Activated B cell treated with CpG ODN at 0.5 μM for 24 hours (primary cell): Measurements from ENCODE around the gene KDM4B. TPM values are rescaled to one million over a fixed set of nuclear protein-coding genes. Genes with fewer than 3 reads are reported as not detected.

Source experiments
- ATAC-seq: fragments of 200-7000 bp; cut with Tn5 transposase; one replicate; pipeline ENCODE4 v1.10.0; 2021; ENCODE audit warnings: low read depth, mild to moderate bottlenecking, moderate library complexity
- CTCF ChIA-PET: fragments of 350-600 bp; sonication (Branson Sonifier 250); formaldehyde crosslinking; loops from one replicate; lab custom pipeline; 2021; ENCODE audit warnings: antibody characterized with exemption; lab: Charles Lee
- POLR2A ChIA-PET: fragments of 350-600 bp; sonication (Branson Sonifier 250); formaldehyde crosslinking; loops from one replicate; lab custom pipeline; 2021; ENCODE audit warnings: antibody characterized with exemption; lab: Charles Lee
- DNase-seq: peaks from one replicate; pipeline ENCODE4 v3.0.0; 2022
- H3K27ac Mint-ChIP-seq: one replicate; pipeline ENCODE4 v1.8.0; 2020; ENCODE audit warnings: mixed read lengths
- H3K27me3 Mint-ChIP-seq: one replicate; pipeline ENCODE4 v1.8.0; 2021; ENCODE audit warnings: mixed read lengths
- H3K36me3 Mint-ChIP-seq: one replicate; pipeline ENCODE4 v1.8.0; 2021; ENCODE audit warnings: low read depth, mixed read lengths
- H3K4me1 Mint-ChIP-seq: one replicate; pipeline ENCODE4 v1.8.0; 2021; ENCODE audit warnings: mixed read lengths
- H3K4me3 Mint-ChIP-seq: one replicate; pipeline ENCODE4 v1.8.0; 2020; ENCODE audit warnings: mild to moderate bottlenecking, mixed read lengths
- H3K9me3 Mint-ChIP-seq: one replicate; pipeline ENCODE4 v1.8.0; 2020; ENCODE audit warnings: mixed read lengths
- CTCF ChIP-seq: fragments of 200-600 bp; IDR thresholded peaks from one replicate; pipeline ENCODE4 v1.8.0; 2022; ENCODE audit warnings: antibody characterized with exemption, mild to moderate bottlenecking
- intact Hi-C: fragments of 100-400 bp; cut with micrococcal nuclease; formaldehyde crosslinking; loops from one replicate; pipeline ENCODE4 v1.15.1; 2024
- total RNA-seq: library from RNA; stranded (reverse); gene quantifications from 2 replicates; pipeline ENCODE4 v1.2.3, GENCODE V29; 2022

The KDM4B gene
- total RNA-seq, 1 donor from 2014 or later = 88.9 TPM

- H3K36me3 Mint-ChIP-seq = peaks cover 43% of the 10 kb centered on the region
- peak overlapping the region; percentile 90 for H3K4me3 Mint-ChIP-seq
- peak overlapping the region; percentile 98 for H3K27ac Mint-ChIP-seq
- TF ChIP-seq CTCF = no peak
- H3K27me3 Mint-ChIP-seq = no peaks in the 10 kb centered on the region
- ATAC-seq (no peak), DNase-seq (peak; percentile 48)
- POLR2A ChIA-PET = interaction anchor here (0.5 to 2.5 kb wide), 24 partner anchors 8 to 1241 kb away, joined by 3 to 22 read pairs (median 5); partner anchors contain the start of genes ALKBH7, FEM1A, KDM4B and SAFB
- intact Hi-C loops = loop anchor here (1.0 to 10.0 kb wide), 7 partner anchors 57 to 983 kb away; partner anchors contain the start of genes RFX2, SAFB and SAFB2
- CTCF ChIA-PET = interaction anchor here (0.5 to 2.3 kb wide), 3 partner anchors 22 to 352 kb away, joined by 3 to 11 read pairs (median 6); no protein-coding TSS in a partner anchor
- H3K4me1 Mint-ChIP-seq = peaks cover 88% of the 10 kb centered on the region
- H3K9me3 Mint-ChIP-seq = no peaks in the 10 kb centered on the region
These were observed 162.7 kb downstream of the KDM4B start for GRCh38 chr19:5131506-5132205.

GRCh38 chr19:5132206-5132560 is 163.3 kb downstream of the KDM4B start:
- peaks cover 87% of the 10 kb centered on the region for H3K4me1 Mint-ChIP-seq
- H3K9me3 Mint-ChIP-seq = no peaks in the 10 kb centered on the region
- H3K36me3 Mint-ChIP-seq = peaks cover 48% of the 10 kb centered on the region
- H3K4me3 Mint-ChIP-seq = peak overlapping the region; percentile 90
- TF ChIP-seq CTCF = no peak
- ChIA-PET POLR2A (interaction anchor here (0.5 to 2.5 kb wide), 7 partner anchors 10 to 341 kb away, joined by 3 to 21 read pairs (median 12); partner anchors contain the start of genes FEM1A and KDM4B), CTCF (interaction anchor here (2.3 kb wide), 1 partner anchor 21 kb away, joined by 11 read pairs; no protein-coding TSS in a partner anchor)
- no peak for DNase-seq
- peak overlapping the region; percentile 98 for H3K27ac Mint-ChIP-seq
- intact Hi-C loops = loop anchor here (5.0 to 10.0 kb wide), 2 partner anchors 220 to 983 kb away; partner anchors contain the start of gene RFX2
- H3K27me3 Mint-ChIP-seq = no peaks in the 10 kb centered on the region
- ATAC-seq = no peak

- H3K27ac Mint-ChIP-seq = peak overlapping the region; percentile 98
- H3K36me3 Mint-ChIP-seq = peaks cover 56% of the 10 kb centered on the region
- peak overlapping the region; percentile 90 for H3K4me3 Mint-ChIP-seq
- ChIA-PET CTCF (interaction anchor here (2.3 kb wide), 1 partner anchor 20 kb away, joined by 11 read pairs; no protein-coding TSS in a partner anchor), POLR2A (interaction anchor here (0.5 to 2.5 kb wide), 5 partner anchors 9 to 164 kb away, joined by 3 to 21 read pairs (median 14); partner anchors contain the start of gene KDM4B)
- H3K4me1 Mint-ChIP-seq = peaks cover 88% of the 10 kb centered on the region
- TF ChIP-seq CTCF = no peak
- intact Hi-C loops = loop anchor here (5.0 to 10.0 kb wide), 2 partner anchors 221 to 982 kb away; partner anchors contain the start of gene RFX2
- H3K27me3 Mint-ChIP-seq = no peaks in the 10 kb centered on the region
- ATAC-seq (no peak), DNase-seq (no peak)
- no peaks in the 10 kb centered on the region for H3K9me3 Mint-ChIP-seq
These were observed 164.1 kb downstream of the KDM4B start for GRCh38 chr19:5132698-5133651.

GRCh38 chr19:5133986-5134595 is 165.2 kb downstream of the KDM4B start:
- Mint-ChIP-seq H3K9me3 (no peaks in the 10 kb centered on the region), H3K4me1 (peaks cover 88% of the 10 kb centered on the region), H3K27me3 (no peaks in the 10 kb centered on the region), H3K36me3 (peaks cover 67% of the 10 kb centered on the region), H3K4me3 (peak overlapping the region; percentile 35), H3K27ac (no peak overlapping the region)
- no peak for DNase-seq
- intact Hi-C loops = loop anchor here (5.0 to 10.0 kb wide), 2 partner anchors 222 to 981 kb away; partner anchors contain the start of gene RFX2
- no peak for ATAC-seq
- TF ChIP-seq CTCF = no peak
- POLR2A ChIA-PET = no interaction called here
- CTCF ChIA-PET = interaction anchor here (1.0 kb wide), 1 partner anchor 11 kb away, joined by 3 read pairs; no protein-coding TSS in a partner anchor
